Inferior parietal cortex (tissue), 1 donor: ENCODE measurements around the gene PLAC8.
"Not testable (repeated sequence)": the region's sequence is repeated elsewhere in the genome, so short reads cannot be mapped to it uniquely, and the experiment has no call there.

Source experiments
- DNase-seq: peaks from one replicate; pipeline ENCODE4 v3.0.0-alpha.2; 2016; ENCODE audit errors: extremely low spot score

PLAC8 gene

DNA sequence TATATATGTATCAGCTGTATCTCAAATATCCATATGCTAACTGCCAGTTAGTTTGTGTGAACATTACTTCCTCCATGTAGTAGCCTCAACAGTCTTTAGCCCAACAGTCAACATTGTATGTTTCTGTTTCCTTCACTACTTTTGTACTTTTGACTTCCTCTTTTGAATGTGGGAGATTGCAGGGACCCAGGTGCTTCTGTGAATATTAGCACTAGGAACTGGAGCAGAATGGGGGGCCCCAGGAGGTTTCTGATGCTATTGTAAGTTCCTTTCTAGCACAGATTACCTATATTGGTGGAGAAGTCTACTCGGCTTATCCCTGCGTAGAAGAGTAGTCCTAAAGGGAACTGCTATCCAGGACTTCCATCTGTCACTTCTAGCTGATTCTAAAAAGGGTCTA, 2.3 kb downstream of the PLAC8 start:
- no peak for DNase-seq

DNA sequence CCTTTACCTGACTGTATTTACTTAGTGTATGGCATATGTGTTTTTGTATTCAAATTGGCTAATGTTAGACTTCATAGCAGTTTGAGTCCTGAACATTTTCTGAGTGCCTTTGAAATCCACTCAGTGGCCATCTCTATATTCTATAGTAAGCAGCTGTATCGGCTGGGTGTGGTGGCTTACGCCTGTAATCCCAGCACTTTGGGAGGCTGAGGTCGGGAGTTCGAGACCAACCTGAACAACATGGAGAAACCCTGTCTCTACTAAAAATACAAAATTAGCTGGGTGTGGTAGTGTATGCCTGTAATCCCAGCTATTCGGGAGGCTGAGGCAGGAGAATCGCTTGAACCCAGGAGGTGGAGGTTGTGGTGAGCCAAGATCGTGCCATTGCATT, 2.8 kb downstream of the PLAC8 start:
- DNase-seq = not testable (repeated sequence)

GRCh38 chr4:83110970-83111750, 3.4 kb downstream of the PLAC8 start:
- DNase-seq = no peak

GRCh38 chr4:83110223-83110945, 4.1 kb downstream of the PLAC8 start:
- DNase-seq = peak; percentile 67

DNA sequence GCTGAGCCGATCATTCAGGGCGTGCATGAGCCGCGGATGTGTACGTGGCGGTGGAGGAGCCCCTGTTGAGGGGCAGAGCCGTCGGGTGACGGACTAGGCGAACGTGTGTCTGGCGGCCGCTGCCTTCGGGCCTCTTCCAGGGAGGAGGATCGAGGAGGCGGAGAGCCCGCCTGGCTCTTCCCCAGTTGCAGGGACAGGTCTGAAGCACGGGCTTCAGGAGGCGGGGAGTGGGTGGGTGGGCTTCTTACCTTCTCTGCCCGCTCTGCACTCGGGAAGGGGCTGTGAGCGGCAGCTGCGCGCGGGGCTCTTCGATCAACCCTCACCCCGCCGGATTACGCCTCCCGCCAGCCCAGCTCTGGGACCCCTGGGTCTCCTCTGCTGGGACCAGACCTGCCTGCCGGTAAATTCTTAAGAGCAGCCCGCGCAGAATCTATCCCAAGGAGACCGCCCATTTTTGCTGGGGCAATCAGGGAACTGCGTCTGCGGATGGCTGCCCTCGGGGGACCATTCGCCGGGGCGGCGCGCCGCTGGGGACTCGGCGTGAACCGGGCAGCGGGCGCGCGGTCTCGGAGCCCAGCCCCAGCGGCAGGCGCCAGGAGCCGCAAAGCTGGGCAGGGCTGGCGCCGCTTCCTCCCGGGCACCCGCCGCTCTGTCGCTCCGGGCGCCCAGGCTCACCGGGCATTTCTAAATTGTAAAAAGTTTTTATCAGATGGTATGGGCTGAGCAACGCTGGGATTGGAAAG, 4.9 kb downstream of the PLAC8 start:
- no peak for DNase-seq

- no peak for DNase-seq
Observed at GRCh38 chr4:83108101-83108861, 6.2 kb downstream of the PLAC8 start.

- no peak for DNase-seq
Observed at GRCh38 chr4:83107631-83108030, 6.9 kb downstream of the PLAC8 start.

- no peak for DNase-seq
Observed at GRCh38 chr4:83104991-83105390, 9.5 kb downstream of the PLAC8 start.

DNA sequence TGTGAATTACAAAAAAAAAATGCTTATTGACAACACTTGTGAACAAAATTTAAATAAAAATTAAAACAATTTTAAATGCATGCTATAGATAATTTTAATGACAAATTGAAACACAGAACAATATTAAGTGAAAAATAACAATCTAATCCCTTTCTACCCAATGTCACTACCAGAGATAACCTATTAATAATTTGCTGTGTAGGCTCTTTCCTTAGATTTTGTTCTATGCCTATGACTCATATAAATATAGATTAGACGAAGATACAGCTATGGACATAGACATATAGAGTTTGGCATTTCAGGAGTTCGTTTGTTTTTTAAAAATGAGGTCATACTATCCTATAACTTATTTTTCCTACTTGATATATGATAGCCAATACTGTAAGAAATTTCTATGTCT, 18.1 kb downstream of the PLAC8 start:
- DNase-seq = no peak

DNA sequence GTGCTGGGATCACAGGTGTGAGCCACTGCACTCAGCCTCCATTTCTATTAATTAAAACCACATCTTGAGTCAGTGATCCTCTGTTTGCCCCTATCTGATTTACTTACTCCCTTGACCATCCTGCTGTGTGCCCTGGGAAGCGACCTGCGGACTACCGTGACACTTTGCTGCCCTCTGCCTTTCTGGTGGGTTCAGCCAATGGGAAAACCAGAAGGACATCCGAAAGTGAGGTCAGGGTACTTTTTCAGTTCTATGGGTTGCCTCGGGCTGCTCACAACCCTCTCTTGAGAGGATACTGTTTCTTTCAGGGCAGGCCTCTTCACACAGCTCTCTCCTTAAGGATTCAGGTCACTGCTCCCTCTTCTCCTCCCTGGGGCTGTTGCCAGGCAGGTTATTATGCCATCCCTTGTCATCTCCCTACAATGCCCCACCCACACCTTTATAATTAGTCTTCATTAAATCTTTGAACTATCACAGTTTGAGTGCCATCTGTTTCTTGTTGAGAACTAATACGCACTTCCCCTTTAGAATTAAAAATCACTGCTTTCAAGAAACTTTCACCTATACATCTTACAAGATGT, 21.4 kb downstream of the PLAC8 start:
- no peak for DNase-seq

GRCh38 chr4:83089410-83090157, 24.9 kb downstream of the PLAC8 start:
- no peak for DNase-seq

DNA sequence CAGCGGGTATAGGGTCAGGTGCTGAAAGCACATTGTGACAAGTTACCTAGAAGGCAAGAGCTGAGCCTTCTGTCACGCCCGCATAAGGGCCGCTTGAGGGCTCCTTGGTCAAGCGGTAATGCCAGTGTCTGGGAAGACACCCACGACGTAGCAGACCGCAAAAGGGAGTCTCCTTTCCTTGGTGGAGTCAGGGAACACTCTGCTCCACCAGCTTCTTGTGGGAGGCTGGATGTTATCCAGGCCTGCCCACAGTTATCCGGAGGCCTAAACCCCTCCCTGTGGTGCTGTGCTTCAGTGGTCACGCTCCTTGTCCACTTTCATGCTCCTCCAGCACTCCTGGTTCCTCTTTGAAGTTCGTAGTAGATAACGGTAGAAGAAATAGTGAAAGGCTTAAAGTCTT, 29.6 kb downstream of the PLAC8 start:
- not testable (repeated sequence) for DNase-seq

- no peak for DNase-seq
Observed at GRCh38 chr4:83083925-83084475, 30.5 kb downstream of the PLAC8 start.

- no peak for DNase-seq
Observed at GRCh38 chr4:83082777-83083176, 31.8 kb downstream of the PLAC8 start.

DNA sequence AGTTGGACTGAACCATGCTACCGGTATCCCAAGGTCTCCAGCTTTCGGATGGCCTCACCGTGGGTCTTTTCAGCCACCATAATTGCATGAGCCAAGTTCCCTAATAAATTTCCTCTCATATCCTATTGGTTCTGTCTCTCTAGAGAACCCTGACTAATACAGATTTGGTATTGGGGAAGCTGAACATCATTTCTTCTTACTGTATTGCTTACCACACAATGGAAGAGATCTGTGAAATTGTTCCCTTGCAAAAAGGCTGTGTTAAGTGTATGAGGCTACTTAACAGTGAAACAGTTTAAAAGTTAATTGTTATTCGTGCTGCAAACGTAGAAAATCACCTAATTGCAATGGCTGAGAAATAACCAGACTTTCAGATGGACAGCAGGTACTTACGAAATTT, 34.0 kb downstream of the PLAC8 start:
- no peak for DNase-seq

GRCh38 chr4:83075311-83076095, 39.0 kb downstream of the PLAC8 start:
- DNase-seq = no peak

GRCh38 chr4:83074783-83075182, 39.7 kb downstream of the PLAC8 start:
- DNase-seq = not testable (repeated sequence)

DNA sequence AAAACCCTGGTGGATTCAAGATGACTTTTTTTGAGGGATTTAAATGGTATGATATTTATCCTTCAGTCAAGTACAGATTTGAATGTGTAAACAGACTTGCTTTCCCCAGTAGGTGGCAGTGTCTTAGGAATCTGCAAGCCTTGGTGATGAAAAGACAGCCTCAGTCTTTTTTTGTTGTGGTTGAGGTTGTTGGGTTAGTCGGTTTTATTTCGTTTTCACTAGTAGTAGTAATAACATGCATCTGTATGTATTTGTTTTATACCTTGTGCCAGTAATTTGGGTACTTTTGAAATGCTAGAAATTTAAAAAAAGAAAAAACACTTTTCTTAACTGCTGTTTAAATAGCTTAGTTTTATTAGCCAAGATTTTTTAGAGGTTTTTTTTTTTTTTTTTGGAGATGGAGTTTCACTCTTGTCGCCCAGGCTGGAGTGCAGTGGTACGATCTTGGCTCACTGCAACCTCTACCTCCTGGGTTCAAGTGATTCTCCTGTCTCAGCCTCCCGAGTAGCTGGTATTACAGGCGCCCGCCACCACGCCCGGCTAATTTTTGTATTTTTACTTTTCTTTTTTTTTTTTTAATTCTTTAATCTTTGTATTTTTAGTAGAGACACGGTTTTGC, 40.3 kb downstream of the PLAC8 start:
- peak; percentile 78 for DNase-seq

- DNase-seq = no peak
Observed at GRCh38 chr4:83071116-83071515, 43.4 kb downstream of the PLAC8 start.
